Esophagus squamous epithelium (tissue), 4 donors: ENCODE measurements around the gene NDC80.

Source experiments
- CTCF ChIP-seq, 6 experiments: fragments of 450-650 bp in 4 of 6; fragments of 200-600 bp in 2 of 6; sonication (generic) in 2 of 6; IDR thresholded peaks; one replicate each; pipeline ENCODE4 v1.5.1; 2016 to 2019; ENCODE audit warnings: antibody characterized with exemption in 6 of 6, mild to moderate bottlenecking in 4 of 6, moderate library complexity in 4 of 6
- POLR2A ChIP-seq, 4 donors: fragments of 450-650 bp; IDR thresholded peaks; one replicate each; pipeline ENCODE4 v1.6.1; 2017; ENCODE audit warnings: antibody characterized with exemption in 4 of 4, mild to moderate bottlenecking in 4 of 4, moderate library complexity in 3 of 4

DNA sequence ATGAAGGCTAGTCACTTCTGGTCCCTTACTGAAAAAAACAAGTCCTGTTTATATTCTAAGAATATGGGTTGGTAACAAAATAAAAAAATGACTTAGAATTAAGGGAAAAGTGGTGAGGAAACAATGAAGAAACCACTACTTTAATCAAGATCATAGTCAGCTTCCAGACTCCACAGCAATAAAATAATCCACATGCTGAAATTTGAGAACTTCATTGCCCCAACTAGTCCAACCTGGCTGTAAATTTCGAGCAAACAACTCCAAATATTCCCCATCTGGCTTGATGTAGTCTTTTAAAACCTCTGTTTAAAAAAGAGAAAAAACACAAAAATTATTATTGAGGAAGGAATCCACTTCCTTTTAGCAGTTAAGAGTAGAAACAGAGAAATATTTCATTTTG is 32.5 kb upstream of the NDC80 start:
- TF ChIP-seq CTCF (IDR thresholded peaks at IDR 0.05), result no peak
- TF ChIP-seq POLR2A (IDR thresholded peaks at IDR 0.05), result no peak
